ENCODE data around the gene CD83.

DNA sequence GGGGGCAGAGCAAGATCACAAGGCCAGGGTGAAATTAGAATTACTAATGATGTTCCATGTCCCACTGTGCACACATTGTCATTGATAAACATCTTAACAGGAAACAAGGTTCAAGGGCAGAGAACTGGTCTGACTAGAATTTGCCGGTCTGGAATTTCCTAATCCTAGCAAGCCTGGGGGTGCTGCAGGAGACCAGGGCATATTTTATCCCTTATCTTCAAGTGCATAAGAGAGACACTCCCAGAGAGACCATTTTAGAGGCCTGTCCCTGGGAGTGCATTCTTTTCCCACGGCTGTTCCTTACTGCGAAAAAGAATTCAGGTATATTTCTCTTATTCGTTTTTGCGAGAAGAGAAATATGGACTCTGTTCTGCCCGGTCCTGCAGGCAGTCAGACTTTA lies 41.5 kb downstream of the CD83 start:
- TF ChIP-seq CTCF (IDR thresholded peaks at IDR 0.05) (no peak), POLR2A (IDR thresholded peaks at IDR 0.05) (no peak)

Data from uterus (tissue), 2 donors.